KMS-11 (cell line): Measurements from ENCODE around the gene KRT40.
"Not testable (repeated sequence)": the region's sequence is repeated elsewhere in the genome, so short reads cannot be mapped to it uniquely, and the experiment has no call there.

Source experiments
- H2AFZ ChIP-seq: fragments of 200-600 bp; sonication (generic); 2 replicates; pipeline ENCODE4 v1.6.1; 2016; ENCODE audit warnings: antibody characterized with exemption, mixed run types, low read depth
- H3K27ac ChIP-seq: fragments of 200-600 bp; sonication (generic); 2 replicates; pipeline ENCODE4 v1.6.1; 2016; ENCODE audit warnings: mild to moderate bottlenecking, mixed run types
- H3K27me3 ChIP-seq: fragments of 200-600 bp; sonication (generic); 2 replicates; pipeline ENCODE4 v1.6.1; 2017; ENCODE audit warnings: mild to moderate bottlenecking, low read depth, mixed run types, moderate library complexity; ENCODE audit not compliant: insufficient read depth
- H3K36me3 ChIP-seq: fragments of 200-600 bp; sonication (generic); 2 replicates; pipeline ENCODE4 v1.6.1; 2017; ENCODE audit warnings: mild to moderate bottlenecking, mixed run types; ENCODE audit not compliant: insufficient read depth
- H3K4me1 ChIP-seq: fragments of 200-600 bp; sonication (generic); 2 replicates; pipeline ENCODE4 v1.6.1; 2016; ENCODE audit warnings: mild to moderate bottlenecking, low read depth, mixed run types; ENCODE audit not compliant: poor library complexity, severe bottlenecking
- H3K4me2 ChIP-seq: fragments of 200-600 bp; sonication (generic); 2 replicates; pipeline ENCODE4 v1.7.0; 2016; ENCODE audit warnings: mild to moderate bottlenecking, mixed run types
- H3K4me3 ChIP-seq: fragments of 200-600 bp; sonication (generic); IDR thresholded peaks from 2 replicates; pipeline ENCODE4 v1.6.1; 2017; ENCODE audit warnings: low read depth, low read length, mixed read lengths; ENCODE audit not compliant: insufficient read depth
- H3K79me2 ChIP-seq: fragments of 200-600 bp; sonication (generic); 2 replicates; pipeline ENCODE4 v1.6.1; 2016; ENCODE audit warnings: low read depth, mixed run types; ENCODE audit not compliant: insufficient read depth
- H3K9ac ChIP-seq: fragments of 200-600 bp; sonication (generic); 2 replicates; pipeline ENCODE4 v1.6.1; 2016; ENCODE audit warnings: mild to moderate bottlenecking, mixed run types
- H4K20me1 ChIP-seq: fragments of 200-600 bp; sonication (generic); 2 replicates; pipeline ENCODE4 v1.6.1; 2016; ENCODE audit warnings: mild to moderate bottlenecking, mixed run types; ENCODE audit not compliant: insufficient read depth
- CTCF ChIP-seq: fragments of 200-600 bp; sonication (generic); conservative IDR thresholded peaks from 2 replicates; pipeline ENCODE4 v1.6.1; 2017; ENCODE audit warnings: low read depth, mild to moderate bottlenecking, antibody characterized with exemption, low read length, moderate library complexity, mixed read lengths

Gene KRT40

GRCh38 chr17:41003926-41004325 lies 19.8 kb upstream of the KRT40 start:
- Histone ChIP-seq H3K4me2 (no peak overlapping the region), H3K27me3 (no peaks in the 10 kb centered on the region), H3K4me1 (no peaks in the 10 kb centered on the region), H3K27ac (no peak overlapping the region), H4K20me1 (no peaks in the 10 kb centered on the region), H3K36me3 (no peaks in the 10 kb centered on the region), H3K9ac (no peak overlapping the region), H3K4me3 (no peak overlapping the region), H2AFZ (no peak overlapping the region), H3K79me2 (no peaks in the 10 kb centered on the region)
- TF ChIP-seq CTCF: no peak

- Histone ChIP-seq H3K4me2 (no peak overlapping the region), H3K4me1 (no peaks in the 10 kb centered on the region), H3K79me2 (no peaks in the 10 kb centered on the region), H4K20me1 (no peaks in the 10 kb centered on the region), H3K27me3 (no peaks in the 10 kb centered on the region), H3K36me3 (no peaks in the 10 kb centered on the region), H3K27ac (no peak overlapping the region), H3K9ac (no peak overlapping the region), H3K4me3 (no peak overlapping the region), H2AFZ (no peak overlapping the region)
- no peak for TF ChIP-seq CTCF
Measured at GRCh38 chr17:41002814-41003213, 18.7 kb upstream of the KRT40 start.

GRCh38 chr17:41001795-41002194 lies 17.7 kb upstream of the KRT40 start:
- H3K36me3 ChIP-seq: no peaks in the 10 kb centered on the region
- no peaks in the 10 kb centered on the region for H4K20me1 ChIP-seq
- no peak overlapping the region for H3K4me2 ChIP-seq
- no peak overlapping the region for H2AFZ ChIP-seq
- H3K4me3 ChIP-seq: no peak overlapping the region
- no peak overlapping the region for H3K27ac ChIP-seq
- H3K27me3 ChIP-seq: no peaks in the 10 kb centered on the region
- no peaks in the 10 kb centered on the region for H3K79me2 ChIP-seq
- TF ChIP-seq CTCF: no peak
- H3K9ac ChIP-seq: no peak overlapping the region
- no peaks in the 10 kb centered on the region for H3K4me1 ChIP-seq

GRCh38 chr17:40999563-40999962 lies 15.4 kb upstream of the KRT40 start, which contains the start of gene KRTAP3-2:
Gene KRTAP3-2 (minus strand): TSS chr17:40999906. CDS start chr17:40999853, 53 bp downstream.
- not testable (repeated sequence) for H3K4me2 ChIP-seq, H2AFZ ChIP-seq, H3K9ac ChIP-seq, H3K36me3 ChIP-seq, H4K20me1 ChIP-seq, H3K4me3 ChIP-seq, H3K27ac ChIP-seq, H3K4me1 ChIP-seq, H3K27me3 ChIP-seq, H3K79me2 ChIP-seq

- H3K4me2 ChIP-seq: no peak overlapping the region
- H3K36me3 ChIP-seq: no peaks in the 10 kb centered on the region
- H3K27me3 ChIP-seq: no peaks in the 10 kb centered on the region
- H3K9ac ChIP-seq: no peak overlapping the region
- H3K27ac ChIP-seq: no peak overlapping the region
- no peak overlapping the region for H2AFZ ChIP-seq
- H3K79me2 ChIP-seq: no peaks in the 10 kb centered on the region
- H3K4me3 ChIP-seq: no peak overlapping the region
- TF ChIP-seq CTCF: no peak
- no peaks in the 10 kb centered on the region for H3K4me1 ChIP-seq
- no peaks in the 10 kb centered on the region for H4K20me1 ChIP-seq
Measured at GRCh38 chr17:40997361-40997760, 13.2 kb upstream of the KRT40 start.
